ENCODE data around the gene TBC1D4.

The TBC1D4 gene

GRCh38 chr13:75373988-75374387 is 108.0 kb downstream of the TBC1D4 start:
- no peak for TF ChIP-seq REST (IDR thresholded peaks at IDR 0.05; ENCODE audit: insufficient read depth in 1 of 2, low read depth in 2 of 2, low read length in 2 of 2)

DNA sequence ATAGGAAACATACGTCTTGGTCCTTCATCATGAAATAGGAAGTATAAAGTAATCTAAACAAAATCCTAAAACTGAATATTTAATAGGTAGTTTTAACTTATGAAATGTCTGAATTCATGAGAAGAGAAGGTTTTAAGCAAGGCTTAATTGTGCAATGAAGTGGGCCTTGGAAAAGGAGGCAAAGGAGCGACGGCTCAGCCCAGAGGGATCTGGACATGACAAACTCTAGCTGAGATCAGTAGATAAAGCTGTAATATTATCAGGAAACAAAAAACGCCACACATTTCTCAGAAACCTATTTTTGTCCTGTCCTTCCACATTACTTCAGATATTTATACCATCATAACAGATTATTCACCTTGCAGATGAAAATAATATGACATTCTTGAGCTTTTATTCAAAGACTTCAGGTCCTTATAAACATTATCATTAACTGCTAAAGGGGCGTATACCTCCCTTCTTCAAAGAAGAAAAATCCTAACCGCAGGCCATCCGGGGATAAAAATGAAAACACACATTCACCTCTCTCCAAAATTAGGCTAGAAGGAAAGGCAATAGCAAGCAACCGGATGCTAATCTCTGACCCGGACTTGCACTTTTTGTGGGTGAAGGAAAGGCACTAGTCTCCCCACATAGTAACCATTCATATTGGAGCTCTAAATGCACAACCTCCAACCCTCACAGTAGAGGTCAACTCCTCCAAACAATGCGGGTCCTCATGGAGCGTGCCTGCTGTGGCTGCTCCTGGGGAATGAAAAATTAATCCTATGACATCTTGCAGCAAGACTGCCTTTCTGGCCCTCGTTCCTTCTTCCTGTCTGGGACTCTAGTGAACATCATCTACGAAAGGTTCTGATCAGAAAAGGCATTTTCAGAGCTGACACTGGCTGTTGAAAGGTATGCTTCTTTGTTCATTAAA is 108.8 kb downstream of the TBC1D4 start:
- TF ChIP-seq POLR2AphosphoS5 (IDR thresholded peaks at IDR 0.05; ENCODE audit: low read depth, low read length) (no peak), TAF1 (IDR thresholded peaks at IDR 0.05; ENCODE audit: borderline replicate concordance, insufficient read depth, low read length) (no peak), FOXP2 (optimal IDR thresholded peaks at IDR 0.05; ENCODE audit: borderline replicate concordance, extremely low read depth, extremely low read length, insufficient read depth) (no peak), SIN3A (IDR thresholded peaks at IDR 0.05; ENCODE audit: borderline replicate concordance, insufficient read depth, low read length) (no peak), REST (IDR thresholded peaks at IDR 0.05; ENCODE audit: insufficient read depth in 1 of 2, low read depth in 2 of 2, low read length in 2 of 2) (no peak)

GRCh38 chr13:75372517-75372916 is 109.5 kb downstream of the TBC1D4 start:
- no peak for TF ChIP-seq REST (IDR thresholded peaks at IDR 0.05; ENCODE audit: insufficient read depth in 1 of 2, low read depth in 2 of 2, low read length in 2 of 2)
- no peak for TF ChIP-seq SIN3A (IDR thresholded peaks at IDR 0.05; ENCODE audit: borderline replicate concordance, insufficient read depth, low read length)
- TF ChIP-seq POLR2AphosphoS5 (IDR thresholded peaks at IDR 0.05; ENCODE audit: low read depth, low read length) = no peak
- no peak for TF ChIP-seq TAF1 (IDR thresholded peaks at IDR 0.05; ENCODE audit: borderline replicate concordance, insufficient read depth, low read length)
- TF ChIP-seq FOXP2 (optimal IDR thresholded peaks at IDR 0.05; ENCODE audit: borderline replicate concordance, extremely low read depth, extremely low read length, insufficient read depth) = no peak

DNA sequence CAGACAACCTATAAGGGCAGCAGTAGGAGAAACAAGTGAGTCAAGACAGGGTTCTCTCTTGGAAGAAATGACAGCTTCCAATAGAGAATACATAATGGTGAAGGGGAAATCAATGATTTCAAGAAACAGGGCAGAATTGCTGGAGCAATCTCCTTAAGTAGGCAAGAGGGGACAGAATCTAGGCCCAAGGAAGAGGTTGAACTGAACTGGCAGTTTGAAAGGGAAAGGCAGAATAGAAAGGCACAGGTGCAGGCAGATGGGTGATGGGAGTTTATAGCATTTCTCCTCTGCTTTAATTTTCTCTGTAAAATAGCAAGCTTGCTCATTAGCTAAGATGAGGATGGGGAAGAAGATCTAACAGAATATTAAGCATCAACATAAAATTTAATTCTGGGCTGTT is 110.8 kb downstream of the TBC1D4 start:
- TF ChIP-seq POLR2AphosphoS5 (IDR thresholded peaks at IDR 0.05; ENCODE audit: low read depth, low read length) (no peak), FOXP2 (optimal IDR thresholded peaks at IDR 0.05; ENCODE audit: borderline replicate concordance, extremely low read depth, extremely low read length, insufficient read depth) (no peak), TAF1 (IDR thresholded peaks at IDR 0.05; ENCODE audit: borderline replicate concordance, insufficient read depth, low read length) (no peak), SIN3A (IDR thresholded peaks at IDR 0.05; ENCODE audit: borderline replicate concordance, insufficient read depth, low read length) (no peak), REST (IDR thresholded peaks at IDR 0.05; ENCODE audit: insufficient read depth in 1 of 2, low read depth in 2 of 2, low read length in 2 of 2) (no peak)
